Hepatocyte (in vitro differentiated cells): Measurements from ENCODE around the gene MRPL50.

Source experiments
- CTCF ChIP-seq: fragments of 200-600 bp; sonication (generic); IDR thresholded peaks from 2 replicates; pipeline ENCODE4 v1.5.1; 2016; ENCODE audit warnings: antibody characterized with exemption, mild to moderate bottlenecking; ENCODE audit not compliant: poor library complexity
- EZH2phosphoT487 ChIP-seq: fragments of 200-600 bp; sonication (generic); IDR thresholded peaks from one replicate; pipeline ENCODE4 v1.6.1; 2018; ENCODE audit warnings: antibody characterized with exemption, mild to moderate bottlenecking, low read depth, moderate library complexity; ENCODE audit not compliant: unreplicated experiment, severe bottlenecking

- no peak for TF ChIP-seq CTCF
- TF ChIP-seq EZH2phosphoT487 = no peak
Measured at GRCh38 chr9:101427957-101428655, 29.7 kb upstream of the MRPL50 start.
